HG02885 (cell line): Measurements from ENCODE around the gene MERTK.
A peak's percentile ranks its signal among the peaks of the same experiment; 100 is the strongest.

Source experiments
- ATAC-seq: cut with Tn5 transposase; IDR thresholded peaks from one replicate; pipeline ENCODE4 v1.9.1; 2021; ENCODE audit warnings: mild to moderate bottlenecking; ENCODE audit not compliant: unreplicated experiment, poor library complexity

Gene MERTK

DNA sequence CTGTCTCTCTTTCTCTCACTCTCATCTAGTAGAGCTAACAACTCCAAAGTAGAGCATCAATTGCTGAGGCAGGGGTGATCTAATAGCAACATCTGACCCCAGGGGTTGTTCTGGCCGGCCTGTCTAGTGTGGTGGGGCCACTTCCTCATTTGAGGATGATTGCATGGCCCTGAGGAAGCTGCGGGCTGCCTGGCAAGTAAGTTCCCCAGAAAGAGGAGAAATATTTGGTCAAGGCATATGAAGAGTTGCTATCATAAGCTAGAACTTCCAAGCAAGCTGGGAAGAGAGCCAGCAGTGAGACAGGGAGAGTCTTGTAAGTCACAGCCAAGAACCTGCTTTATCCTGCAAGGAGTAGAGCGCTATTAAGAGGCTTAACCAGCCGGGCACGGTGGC, 105.8 kb downstream of the MERTK start:
- ATAC-seq, result peak; percentile 63

DNA sequence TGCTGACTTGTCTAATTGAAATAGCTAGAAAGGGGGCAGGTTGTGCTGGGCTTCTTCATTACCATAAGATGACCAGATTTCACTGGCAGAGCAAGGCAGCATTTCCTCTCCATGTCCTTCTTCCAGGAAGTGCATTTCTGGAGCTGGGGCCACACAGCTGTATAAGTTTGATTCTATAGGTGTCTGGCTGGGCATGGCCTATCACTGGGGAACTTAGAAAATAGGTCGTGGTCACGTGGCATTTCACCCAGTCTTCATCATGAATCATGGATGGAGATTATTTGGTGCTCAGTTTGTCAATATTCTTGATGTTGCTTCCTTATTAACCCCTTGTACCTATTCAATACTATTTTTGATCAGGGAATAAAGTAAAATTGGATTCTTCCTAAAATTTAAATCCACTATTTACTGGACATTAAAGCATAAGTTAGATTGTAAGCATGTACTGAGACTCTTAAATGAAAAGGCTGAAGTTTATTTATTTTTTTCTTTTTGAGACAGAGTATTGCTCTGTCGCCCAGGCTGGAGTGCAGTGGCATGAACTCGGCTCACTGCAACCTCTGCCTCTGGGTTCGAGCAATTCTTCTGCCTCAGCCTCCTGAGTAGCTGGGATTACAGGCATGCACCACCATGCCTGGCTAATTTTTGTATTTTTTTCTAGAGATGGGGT, 107.1 kb downstream of the MERTK start:
- ATAC-seq, result no peak

DNA sequence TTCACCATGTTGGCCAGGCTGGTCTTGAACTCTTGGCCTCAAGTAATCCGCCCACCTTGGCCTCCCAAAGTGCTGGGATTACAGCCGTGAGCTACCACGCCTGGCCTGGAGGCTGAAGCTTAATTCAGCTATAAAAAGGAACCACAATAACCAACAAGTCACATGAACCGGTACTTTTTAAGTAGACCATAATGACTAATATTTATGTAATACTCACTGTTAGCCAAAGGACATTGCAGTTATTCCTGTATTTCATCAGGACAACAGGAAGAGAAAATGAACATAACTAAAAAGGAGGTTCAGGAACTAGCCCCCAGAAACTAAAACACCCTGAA, 107.6 kb downstream of the MERTK start:
- no peak for ATAC-seq

DNA sequence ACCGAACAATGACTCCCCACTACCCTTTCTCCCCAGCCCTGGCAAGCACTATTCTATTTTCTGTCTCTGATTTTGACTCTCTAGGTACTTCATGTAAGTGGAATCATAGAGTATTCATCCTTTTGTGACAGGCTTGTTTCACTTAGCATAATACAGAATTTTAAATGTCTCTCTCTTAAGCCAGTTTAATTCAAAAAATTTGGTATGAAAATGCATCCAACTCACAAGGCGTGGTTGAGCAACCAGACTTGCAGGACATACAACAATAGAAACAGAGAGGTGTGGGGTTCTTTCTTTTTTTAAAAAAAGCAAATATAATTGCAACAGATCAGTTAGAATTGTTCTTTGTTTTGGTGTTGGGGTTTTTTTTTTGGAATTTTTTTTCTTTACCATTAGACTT, 109.1 kb downstream of the MERTK start:
- ATAC-seq, result no peak

DNA sequence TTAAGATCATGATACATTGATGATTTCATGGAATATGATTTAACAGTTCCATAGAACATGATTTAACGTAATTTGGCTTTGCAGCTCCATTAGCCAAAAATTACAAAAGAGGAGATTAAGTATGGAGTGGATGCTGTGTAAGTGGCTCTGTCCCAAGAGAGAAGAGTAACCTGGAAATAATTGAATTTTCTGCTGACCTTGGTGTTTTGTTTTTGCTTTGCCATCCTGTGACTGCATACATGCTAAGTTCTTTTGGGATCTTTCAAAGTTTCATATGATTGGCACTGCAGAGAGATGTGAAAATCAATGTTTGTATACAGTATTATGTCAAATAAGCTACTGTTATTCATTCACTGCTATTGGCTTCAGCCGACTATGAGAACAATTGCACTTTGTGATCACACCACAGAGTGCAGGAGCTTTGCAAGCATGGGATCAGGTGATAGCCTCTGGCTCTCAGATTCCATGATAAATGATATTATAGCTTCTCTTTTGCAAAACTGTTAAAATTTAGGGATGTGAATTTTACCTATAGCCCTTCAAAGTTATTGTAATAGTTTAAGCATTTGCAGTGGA, 110.6 kb downstream of the MERTK start:
- no peak for ATAC-seq

DNA sequence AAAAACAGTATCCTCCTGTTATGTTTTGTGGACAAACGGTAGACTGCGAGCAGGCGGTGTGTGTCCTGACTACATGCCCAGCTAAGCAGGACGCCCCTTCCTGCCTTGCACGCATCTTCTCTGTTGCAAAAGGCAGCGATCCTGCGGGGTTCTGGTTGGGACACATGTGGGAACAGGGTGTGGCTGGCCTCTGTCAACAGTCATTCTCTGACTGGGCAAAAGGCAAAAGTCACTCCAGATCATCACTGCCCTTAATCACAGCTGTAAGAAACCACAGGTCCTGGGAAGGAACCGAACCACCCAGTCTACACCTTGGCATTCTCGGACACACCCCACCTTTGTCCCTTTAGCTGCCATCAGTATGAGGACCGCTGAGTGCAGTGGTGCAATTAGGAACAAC, 112.3 kb downstream of the MERTK start:
- no peak for ATAC-seq

DNA sequence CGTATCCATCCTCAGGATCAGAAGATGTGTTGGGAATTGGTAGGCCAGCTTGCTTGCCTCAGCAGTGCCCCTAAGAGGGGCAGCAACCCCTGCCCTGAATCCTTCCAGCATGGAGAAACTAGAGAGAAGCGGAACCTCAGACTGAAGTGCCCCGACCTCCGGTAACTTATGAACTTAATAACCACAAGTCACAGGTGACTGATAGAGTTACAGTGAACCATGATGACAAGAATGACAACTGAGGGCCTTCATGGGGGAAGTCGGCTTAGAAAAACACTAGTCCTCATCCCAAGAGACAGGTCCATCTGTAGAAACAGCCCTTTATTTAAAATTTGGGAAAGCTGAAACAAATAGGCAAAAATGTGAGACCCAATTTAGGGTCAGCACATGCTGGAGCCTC, 114.1 kb downstream of the MERTK start:
- ATAC-seq, result no peak

DNA sequence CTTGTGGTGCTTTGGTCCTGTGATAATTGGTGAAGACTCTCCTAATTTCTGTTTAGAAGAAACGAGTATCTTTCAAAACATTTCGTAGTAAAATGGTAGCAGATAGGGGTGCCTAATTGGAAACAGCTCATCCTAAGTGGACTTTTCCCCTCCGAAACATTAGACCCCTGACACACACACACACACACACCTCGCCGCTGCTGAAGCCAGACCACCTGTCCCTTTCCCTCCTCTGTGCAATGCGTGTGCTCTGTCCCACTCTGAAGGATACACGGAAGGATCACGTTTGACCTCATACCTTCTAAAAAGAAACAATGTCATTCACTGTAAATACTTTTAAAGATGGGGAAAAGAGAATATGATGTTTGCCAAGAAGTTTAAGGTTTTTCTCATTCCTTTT, 120.4 kb downstream of the MERTK start:
- no peak for ATAC-seq

DNA sequence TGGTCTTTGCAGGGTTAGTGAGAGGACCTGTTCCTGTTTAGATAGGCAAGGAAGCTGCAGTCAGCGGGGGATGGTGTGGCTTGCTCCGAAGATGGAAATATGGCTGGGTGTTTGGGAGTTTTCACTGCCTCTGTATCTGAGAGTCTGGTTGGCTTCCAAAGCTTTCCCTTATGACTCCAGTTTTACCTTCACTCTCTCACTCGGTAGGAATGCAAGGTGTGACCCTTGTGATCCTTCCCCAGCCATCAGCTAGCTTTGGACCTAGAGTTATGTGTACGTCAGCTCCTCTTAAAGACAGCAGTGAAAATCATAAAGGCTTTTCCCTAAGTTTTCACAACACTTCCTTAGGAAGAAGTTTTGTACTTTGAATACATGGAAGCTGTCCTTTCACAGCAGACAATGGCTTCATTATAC, 121.2 kb downstream of the MERTK start:
- no peak for ATAC-seq

DNA sequence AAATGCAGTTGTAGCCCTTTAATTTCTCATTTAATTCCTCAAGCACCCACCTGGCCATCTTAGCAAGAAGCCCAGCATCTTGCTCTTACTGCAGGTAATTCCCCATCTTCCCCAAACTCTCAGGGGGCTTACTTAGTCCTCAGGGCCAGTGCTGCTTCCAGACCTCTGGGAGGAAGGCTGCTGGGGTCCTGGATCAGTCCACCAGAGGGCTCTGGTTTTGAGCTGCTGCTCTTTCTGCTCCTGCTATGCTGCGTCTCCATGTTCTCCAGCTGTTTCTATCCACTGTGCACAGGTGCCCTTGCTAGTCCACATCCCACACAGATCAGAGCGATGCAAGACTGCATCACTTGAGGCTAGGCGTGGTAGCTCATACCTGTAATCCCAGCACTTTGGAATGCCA, 122.2 kb downstream of the MERTK start:
- no peak for ATAC-seq

DNA sequence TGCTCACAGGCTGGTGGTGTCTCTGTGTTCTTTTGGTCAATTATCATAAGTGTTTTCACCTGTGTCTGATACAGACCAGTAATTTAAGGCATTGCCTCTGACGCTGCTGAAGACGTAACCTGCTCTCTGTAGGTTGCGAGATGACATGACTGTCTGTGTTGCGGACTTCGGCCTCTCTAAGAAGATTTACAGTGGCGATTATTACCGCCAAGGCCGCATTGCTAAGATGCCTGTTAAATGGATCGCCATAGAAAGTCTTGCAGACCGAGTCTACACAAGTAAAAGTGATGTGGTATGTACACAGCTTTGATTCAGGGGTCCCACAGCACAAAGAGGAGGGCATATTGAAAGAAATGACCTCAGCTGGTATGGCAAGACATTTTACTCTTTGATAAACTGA, 122.9 kb downstream of the MERTK start:
- ATAC-seq, result no peak

DNA sequence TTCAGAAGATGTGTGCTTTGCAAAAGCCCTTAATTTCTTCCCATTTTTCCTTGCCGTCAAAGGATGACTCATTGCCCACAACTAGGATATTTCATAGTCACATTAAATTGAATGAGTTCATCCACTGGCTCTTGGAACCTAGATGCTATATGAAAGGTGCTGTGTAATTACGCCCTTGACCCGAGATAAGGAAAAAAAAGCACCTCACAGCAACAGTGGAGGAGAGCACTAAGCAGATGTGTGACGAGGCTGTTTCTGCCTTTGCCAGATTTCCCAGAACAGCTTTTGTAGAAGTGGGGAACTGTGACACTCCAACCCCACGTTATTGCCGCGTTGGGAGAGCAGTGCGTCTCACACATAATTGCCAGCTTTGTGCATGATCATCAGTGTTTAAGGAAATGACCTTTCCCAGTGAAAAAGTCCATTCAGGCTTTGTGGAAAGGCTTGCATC, 123.4 kb downstream of the MERTK start:
- ATAC-seq, result no peak

DNA sequence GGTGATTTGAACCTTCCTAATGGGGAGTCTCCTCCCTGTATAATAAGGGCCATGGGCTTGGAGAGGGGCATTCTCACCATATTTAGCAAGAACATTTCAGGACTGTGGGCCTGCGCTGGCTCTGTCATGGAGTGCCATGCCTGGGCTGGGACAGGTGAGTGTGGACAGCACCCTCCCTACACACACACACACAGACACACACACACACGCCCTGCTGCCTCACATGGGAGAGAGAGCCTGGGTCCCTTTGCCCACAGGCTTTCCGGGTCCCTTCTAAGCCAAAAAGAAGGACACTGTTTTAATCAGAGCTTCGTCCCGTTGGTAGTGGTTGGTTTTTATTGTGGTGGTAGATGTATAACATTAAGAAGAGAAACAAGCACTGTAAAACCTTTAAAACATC, 125.3 kb downstream of the MERTK start:
- no peak for ATAC-seq

DNA sequence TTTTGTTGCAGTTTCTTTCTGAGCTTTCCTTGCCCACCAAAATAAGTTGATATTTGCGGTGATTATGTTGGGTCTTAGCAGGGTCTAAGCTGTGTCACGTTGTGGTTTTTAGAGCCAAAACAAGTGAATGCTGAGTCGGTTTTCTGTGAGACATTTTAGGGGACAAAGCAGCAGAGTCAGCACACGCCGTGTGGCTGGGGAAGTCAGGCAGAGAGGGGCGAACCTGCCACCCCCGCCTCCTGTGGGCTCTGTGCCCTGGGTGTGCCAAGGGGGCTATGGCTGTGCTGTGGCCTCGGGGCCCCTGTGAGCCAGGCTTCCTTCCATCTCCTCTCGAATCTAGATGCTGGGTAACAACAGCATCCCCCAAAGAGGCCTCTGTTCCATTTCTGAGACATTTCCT, 125.8 kb downstream of the MERTK start:
- ATAC-seq, result no peak

DNA sequence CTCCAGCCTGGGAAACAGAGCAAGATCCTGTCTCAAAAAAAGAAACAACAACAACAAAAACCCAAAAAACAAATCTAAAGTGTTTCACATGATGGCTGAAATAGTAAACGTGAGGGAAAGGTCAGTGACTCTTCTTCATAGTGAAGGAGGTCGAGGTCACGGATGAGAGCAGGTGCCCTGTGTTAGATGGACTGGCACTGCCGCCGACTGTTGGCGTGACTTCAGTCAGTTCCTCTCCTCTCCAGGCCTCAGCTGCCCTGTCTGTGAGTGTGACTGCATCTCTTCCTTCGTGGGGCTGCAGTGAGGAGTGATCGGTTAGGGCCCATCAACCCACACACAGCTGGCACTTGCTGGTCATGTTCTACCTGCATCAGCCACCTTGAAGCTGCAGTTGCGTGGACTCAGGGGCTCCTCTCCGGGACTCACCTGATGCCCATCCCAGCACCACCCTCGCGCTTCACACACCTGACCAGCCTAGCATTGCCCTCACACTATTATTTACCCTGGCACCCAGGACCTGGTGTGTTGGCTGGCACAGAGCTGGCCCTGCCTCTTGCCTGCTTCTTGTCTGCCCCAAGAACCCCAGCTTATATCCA, 126.6 kb downstream of the MERTK start:
- no peak for ATAC-seq

DNA sequence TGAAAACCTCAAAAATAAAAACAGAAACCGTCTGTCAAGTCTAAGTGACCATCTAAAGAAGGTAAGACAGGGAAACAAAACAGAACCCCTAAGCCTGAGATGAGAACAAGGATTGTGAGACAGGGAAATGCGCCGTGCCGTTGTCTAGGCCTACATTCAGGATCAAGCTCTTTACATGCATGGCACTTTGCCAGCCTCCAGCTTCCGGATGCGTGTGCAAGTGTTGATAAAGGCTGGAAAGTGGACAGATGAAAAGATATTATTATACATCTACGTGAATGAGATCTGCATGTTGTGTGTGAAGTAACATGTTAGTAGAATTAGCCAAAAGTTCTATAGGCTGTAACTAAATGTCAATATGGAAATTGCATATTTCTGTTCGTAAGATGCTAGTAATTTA, 128.1 kb downstream of the MERTK start:
- no peak for ATAC-seq

DNA sequence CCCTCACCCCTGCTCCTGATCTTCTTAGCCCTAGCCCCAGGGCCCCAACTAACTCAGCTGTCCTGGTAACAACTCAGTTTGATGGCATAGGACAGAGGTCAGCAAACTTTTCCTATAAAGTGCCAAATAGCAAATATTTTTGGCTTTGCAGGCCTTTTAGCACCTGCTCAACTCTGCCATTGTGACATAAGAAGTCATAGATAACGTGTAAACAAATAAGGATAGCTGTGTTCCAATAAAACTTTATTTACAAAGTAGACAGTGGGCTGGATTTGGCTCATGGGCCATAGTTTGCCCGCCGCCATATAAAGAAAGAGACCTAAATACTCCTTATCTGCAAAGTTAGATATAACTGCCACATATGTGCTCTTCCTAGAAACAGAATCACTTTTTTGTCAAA, 129.4 kb downstream of the MERTK start:
- no peak for ATAC-seq

DNA sequence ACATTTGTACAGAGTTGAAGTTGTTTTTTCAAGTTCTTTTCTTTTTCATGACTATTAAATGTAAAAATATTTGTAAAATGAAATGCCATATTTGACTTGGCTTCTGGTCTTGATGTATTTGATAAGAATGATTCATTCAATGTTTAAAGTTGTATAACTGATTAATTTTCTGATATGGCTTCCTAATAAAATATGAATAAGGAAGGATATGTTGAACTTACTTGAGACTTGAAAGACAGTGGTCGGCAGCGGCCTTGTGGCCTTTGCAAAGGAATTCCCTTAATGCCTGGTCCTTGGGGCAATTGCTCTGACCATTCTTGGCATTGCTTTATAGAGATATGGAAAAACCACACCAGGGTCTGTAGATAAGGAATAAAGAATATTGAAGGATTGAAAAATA, 130.8 kb downstream of the MERTK start:
- no peak for ATAC-seq

DNA sequence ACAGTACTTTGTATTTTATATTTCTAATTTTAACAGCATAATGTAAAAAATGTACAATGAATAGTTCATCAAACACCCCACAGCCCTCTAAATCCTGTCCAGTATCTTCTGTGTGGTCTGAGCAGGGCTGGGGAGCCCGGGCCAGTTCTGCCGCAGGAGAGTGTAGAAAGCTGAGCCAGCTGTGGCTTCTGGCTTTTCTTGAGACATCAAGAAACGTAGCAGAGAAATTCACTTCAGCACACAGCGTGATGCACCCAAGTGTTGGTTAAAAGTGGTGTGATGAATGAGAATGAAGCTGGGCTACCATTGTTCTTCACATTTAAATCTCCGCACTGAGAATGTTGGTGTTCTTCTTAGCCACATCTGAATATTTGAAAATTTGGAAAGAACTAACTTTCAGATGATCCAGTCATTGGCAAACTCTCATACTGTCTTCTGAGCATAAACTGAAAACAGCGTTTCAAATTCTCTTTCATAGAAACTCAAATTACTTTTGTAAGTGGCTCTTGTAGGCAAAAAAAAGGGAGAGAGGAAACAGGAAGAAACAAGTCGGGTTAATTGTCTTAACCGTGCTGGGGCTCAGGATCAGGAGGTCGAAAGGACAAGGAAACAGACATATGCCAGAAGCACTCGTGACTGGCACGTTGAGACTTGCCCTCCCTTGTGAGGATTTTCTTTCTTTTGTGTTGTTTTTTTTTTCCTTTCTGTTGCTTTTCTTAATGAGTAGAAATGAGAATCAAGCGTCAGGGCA, 133.2 kb downstream of the MERTK start:
- ATAC-seq, result no peak

DNA sequence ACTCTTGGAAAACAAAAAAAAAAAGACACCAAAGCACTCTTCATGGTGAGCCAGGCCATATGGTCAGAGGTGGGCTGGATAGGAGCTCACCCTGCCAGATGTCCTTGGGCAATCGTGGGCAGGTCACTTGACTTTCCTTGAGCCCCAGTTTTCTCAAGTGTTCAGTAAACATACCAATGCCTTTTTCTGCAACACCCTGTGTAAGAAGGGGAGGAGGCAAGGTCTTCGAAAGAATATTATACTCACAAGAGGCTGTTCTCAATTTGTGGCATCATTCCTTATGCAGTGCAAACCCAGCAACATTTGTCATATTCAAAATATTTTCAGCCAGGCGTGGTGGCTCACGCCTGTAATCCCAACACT, 133.8 kb downstream of the MERTK start:
- no peak for ATAC-seq

DNA sequence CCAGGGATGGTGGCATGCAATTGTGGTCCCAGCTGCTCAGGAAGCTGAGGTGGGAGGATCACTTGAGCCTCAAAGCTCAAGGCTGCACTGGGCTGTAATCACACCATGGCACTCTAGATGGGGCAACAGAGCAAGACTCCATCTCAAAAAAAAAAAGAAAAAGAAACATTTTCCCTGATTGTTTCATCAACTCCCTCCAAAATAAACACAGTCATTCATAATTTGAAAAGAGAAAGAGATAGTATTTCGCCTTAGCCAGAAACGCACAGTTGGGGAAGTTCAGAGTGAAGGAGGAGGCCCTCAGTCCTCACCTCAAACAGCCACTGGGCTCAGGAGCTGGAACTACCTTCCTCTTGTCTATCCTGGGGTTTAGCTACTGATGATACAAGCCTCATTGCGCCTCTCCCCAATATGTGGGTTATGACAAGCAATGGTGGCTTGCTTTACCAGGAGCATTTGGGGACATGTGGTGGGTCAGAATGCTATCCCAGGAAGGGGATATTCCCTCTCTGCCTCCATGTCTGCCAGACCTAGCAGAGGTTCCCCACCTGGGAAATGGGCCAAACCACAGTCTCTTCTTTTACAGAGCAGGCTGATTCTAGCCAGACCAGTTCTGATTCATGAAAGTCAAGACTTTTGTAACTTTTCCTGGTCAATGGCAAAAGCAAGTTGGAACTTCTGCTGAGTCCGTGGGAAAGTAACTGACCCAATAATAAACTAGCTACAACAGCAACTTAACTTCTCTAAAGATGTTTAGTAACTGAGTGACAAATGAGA, 134.5 kb downstream of the MERTK start:
- ATAC-seq, result no peak
